Brain microvascular endothelial cell (primary cell): ENCODE measurements around the gene ZNF423.

ENCODE experiments used
- DNase-seq: peaks from one replicate; pipeline ENCODE4 v3.0.0-alpha.2; 2020
- H3K27ac ChIP-seq: fragments of 250-450 bp; sonication (Bioruptor Pico); 2 replicates; pipeline ENCODE4 v1.5.1; 2020; ENCODE audit warnings: mild to moderate bottlenecking, moderate library complexity
- H3K27me3 ChIP-seq: fragments of 250-450 bp; sonication (Bioruptor Pico); replicated peaks from 2 replicates; pipeline ENCODE4 v1.5.1; 2020; ENCODE audit warnings: mild to moderate bottlenecking
- H3K36me3 ChIP-seq: fragments of 250-450 bp; sonication (Bioruptor Pico); replicated peaks from 2 replicates; pipeline ENCODE4 v1.5.1; 2020; ENCODE audit warnings: mild to moderate bottlenecking
- H3K4me3 ChIP-seq: 2 replicates; pipeline ENCODE4 v1.5.1; 2011; ENCODE audit warnings: low read depth, mild to moderate bottlenecking, control low read depth, low read length, moderate library complexity
- in situ Hi-C: cut with HindIII; loops from 2 replicates; pipeline ENCODE4 v1.10.0; 2017; ENCODE audit warnings: low sequenced_read_pairs, low pct_ligation_motif_present
- TF ChIP-seq, protein P1 (sequence below): IDR thresholded peaks from 2 replicates; pipeline ENCODE4 v1.5.1; 2011; ENCODE audit warnings: low read depth, mild to moderate bottlenecking, moderate library complexity, low read length, control low read depth, inconsistent platforms; ENCODE audit errors: missing control alignments

ZNF423 gene

DNA sequence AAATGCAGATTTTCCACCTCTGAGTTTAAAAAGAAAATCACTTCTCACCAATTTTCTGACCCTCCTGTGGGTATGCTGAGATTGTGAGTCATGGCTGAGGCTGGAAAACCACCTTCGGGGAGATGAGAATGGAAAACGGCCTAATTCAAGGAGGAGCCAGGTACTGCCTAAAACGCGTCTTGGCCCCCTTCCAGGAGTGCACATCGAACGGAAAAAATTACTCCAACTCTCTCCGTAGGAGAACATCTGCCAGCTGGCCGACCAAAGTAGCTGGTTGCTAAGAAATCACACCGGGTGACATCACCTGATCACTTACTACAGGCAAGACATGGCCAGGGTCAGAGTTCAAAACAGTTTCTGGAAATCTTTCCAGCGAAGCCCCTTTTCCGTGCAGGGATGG lies 107.6 kb downstream of the ZNF423 start:
- Histone ChIP-seq H3K4me3 (no peak overlapping the region), H3K27me3 (no peaks in the 10 kb centered on the region), H3K27ac (no peak overlapping the region), H3K36me3 (no peaks in the 10 kb centered on the region)
- in situ Hi-C loops: no loop called here
- TF ChIP-seq, protein P1, sequence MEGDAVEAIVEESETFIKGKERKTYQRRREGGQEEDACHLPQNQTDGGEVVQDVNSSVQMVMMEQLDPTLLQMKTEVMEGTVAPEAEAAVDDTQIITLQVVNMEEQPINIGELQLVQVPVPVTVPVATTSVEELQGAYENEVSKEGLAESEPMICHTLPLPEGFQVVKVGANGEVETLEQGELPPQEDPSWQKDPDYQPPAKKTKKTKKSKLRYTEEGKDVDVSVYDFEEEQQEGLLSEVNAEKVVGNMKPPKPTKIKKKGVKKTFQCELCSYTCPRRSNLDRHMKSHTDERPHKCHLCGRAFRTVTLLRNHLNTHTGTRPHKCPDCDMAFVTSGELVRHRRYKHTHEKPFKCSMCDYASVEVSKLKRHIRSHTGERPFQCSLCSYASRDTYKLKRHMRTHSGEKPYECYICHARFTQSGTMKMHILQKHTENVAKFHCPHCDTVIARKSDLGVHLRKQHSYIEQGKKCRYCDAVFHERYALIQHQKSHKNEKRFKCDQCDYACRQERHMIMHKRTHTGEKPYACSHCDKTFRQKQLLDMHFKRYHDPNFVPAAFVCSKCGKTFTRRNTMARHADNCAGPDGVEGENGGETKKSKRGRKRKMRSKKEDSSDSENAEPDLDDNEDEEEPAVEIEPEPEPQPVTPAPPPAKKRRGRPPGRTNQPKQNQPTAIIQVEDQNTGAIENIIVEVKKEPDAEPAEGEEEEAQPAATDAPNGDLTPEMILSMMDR: no peak
- DNase-seq: no peak

DNA sequence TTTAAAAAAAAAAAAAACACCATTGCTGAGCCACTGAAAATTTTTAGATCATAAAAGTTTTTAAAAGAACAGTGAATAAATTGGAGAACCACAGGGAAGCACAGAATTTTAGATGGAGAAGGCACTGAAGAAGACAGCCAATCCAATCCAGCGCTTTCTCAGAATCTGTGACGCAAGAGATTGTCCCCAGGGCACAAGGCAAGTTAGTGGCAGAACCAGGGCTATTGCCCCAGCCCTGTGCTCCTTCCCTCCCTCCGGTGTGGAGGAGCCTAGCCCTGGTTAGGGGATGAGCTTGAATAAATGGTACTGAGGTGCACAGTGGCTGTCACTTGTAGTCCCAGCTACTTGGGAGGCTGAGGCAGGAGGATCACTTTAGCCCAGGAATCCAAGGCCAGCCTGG lies 108.3 kb downstream of the ZNF423 start:
- DNase-seq: no peak
- Histone ChIP-seq H3K36me3 (no peaks in the 10 kb centered on the region), H3K27ac (no peak overlapping the region), H3K4me3 (no peak overlapping the region), H3K27me3 (no peaks in the 10 kb centered on the region)
- TF ChIP-seq, protein P1: no peak
- in situ Hi-C loops: no loop called here

- H3K4me3 ChIP-seq: no peak overlapping the region
- no peak overlapping the region for H3K27ac ChIP-seq
- no peak for DNase-seq
- H3K36me3 ChIP-seq: no peaks in the 10 kb centered on the region
- in situ Hi-C loops: no loop called here
- no peaks in the 10 kb centered on the region for H3K27me3 ChIP-seq
- TF ChIP-seq, protein P1: no peak
Observed at GRCh38 chr16:49746545-49746944, 109.4 kb downstream of the ZNF423 start.

GRCh38 chr16:49745311-49745747 lies 110.6 kb downstream of the ZNF423 start:
- no peak for DNase-seq
- Histone ChIP-seq H3K27me3 (no peaks in the 10 kb centered on the region), H3K4me3 (no peak overlapping the region), H3K27ac (no peak overlapping the region), H3K36me3 (no peaks in the 10 kb centered on the region)
- in situ Hi-C loops: no loop called here
- TF ChIP-seq, protein P1: no peak

DNA sequence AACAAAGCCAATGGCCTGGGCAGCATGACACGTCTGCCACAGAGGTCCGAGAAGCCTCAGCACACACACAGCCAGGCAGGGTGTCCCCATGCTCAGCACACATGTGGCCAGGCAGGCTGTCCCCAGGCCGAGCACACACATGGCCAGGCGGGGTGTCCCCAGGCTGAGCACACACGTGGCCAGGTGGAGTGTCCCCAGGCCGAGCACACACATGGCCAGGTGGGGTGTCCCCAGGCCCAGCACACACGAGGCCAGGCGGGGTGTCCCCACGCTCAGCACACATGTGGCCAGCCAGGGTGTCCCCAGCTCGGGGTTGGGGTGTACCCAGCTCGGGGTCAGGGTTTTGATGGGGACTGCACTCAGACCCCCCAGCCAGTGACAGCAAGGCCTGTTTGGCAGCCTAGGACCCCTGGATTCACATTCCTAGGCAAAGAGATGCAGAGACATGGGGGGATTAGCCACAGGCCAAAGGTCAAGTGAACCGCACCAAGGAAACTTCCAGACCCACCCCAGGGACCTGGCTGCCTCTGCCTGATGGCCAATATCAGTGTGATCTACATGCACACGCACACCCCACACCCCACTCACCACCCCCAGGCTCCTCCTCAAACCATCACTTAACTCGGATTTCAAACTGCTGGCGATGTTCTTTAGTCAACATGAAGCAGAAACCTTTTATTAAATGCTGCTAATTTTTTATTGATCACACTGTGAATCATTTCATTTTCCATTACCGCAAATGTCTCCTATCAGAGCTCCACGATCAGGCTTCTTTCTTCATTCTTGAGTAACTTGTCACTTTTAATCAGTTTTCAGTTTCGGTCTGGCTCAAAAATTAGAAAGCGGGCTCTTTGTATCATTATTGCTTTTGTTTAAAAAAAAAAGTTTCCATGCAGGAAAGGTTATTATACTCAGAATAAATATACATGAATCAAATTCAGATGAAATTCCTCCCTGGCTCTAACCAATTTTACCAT lies 111.4 kb downstream of the ZNF423 start:
- no peak for DNase-seq
- TF ChIP-seq, protein P1: no peak
- Histone ChIP-seq H3K27ac (no peak overlapping the region), H3K36me3 (no peaks in the 10 kb centered on the region), H3K4me3 (no peak overlapping the region), H3K27me3 (no peaks in the 10 kb centered on the region)
- in situ Hi-C loops: no loop called here
